H1 (cell line): ENCODE data around the gene LPAR3. TPM values are rescaled to one million over a fixed set of nuclear protein-coding genes. Genes with fewer than 3 reads are reported as not detected.

ENCODE experiments used
- CTCF ChIA-PET: fragments of 300-600 bp; sonication (Branson Sonifier 250); formaldehyde crosslinking; loops from one replicate; lab custom pipeline; 2021; ENCODE audit not compliant: partially characterized antibody; lab: Charles Lee
- POLR2A ChIA-PET: fragments of 300-600 bp; sonication (Branson Sonifier 250); formaldehyde crosslinking; loops from one replicate; lab custom pipeline; 2021; ENCODE audit warnings: inconsistent platforms; ENCODE audit not compliant: partially characterized antibody; lab: Charles Lee
- DNase-seq, 2 experiments: peaks; one replicate each; pipeline versions ENCODE4 v3.0.0 to v3.0.0-alpha.2; 2010 to 2022; ENCODE audit warnings: low spot score in 2 of 2, low read depth in 1 of 2, mixed read lengths in 1 of 2
- FAIRE-seq: peaks from 2 replicates; lab custom pipeline; 2011; peaks lifted over from hg19 to GRCh38; lab: Jason Lieb, UNC
- H2AFZ ChIP-seq: 2 replicates; pipeline ENCODE4 v1.8.1; 2012; ENCODE audit warnings: low read length, inconsistent platforms
- H2AK5ac ChIP-seq: 2 replicates; pipeline ENCODE4 v1.6.1; 2013; ENCODE audit warnings: low read depth, low read length
- H2BK120ac ChIP-seq: replicated peaks from 2 replicates; pipeline ENCODE3; 2013; ENCODE audit warnings: low read depth, low read length, inconsistent platforms
- H2BK12ac ChIP-seq: 2 replicates; pipeline ENCODE4 v1.6.1; 2013; ENCODE audit warnings: low read depth, low read length
- H2BK15ac ChIP-seq: 2 replicates; pipeline ENCODE4 v1.6.1; 2013; ENCODE audit warnings: low read length
- H2BK20ac ChIP-seq: 2 replicates; pipeline ENCODE4 v1.6.1; 2013; ENCODE audit warnings: low read length
- H2BK5ac ChIP-seq: 2 replicates; pipeline ENCODE4 v1.6.1; 2013; ENCODE audit warnings: low read depth, low read length
- H3K14ac ChIP-seq: 2 replicates; pipeline ENCODE4 v1.6.1; 2013; ENCODE audit warnings: inconsistent platforms; ENCODE audit not compliant: insufficient read length
- H3K18ac ChIP-seq: 2 replicates; pipeline ENCODE4 v1.6.1; 2013; ENCODE audit warnings: low read length; ENCODE audit errors: extremely low read depth
- H3K23ac ChIP-seq: 2 replicates; pipeline ENCODE4 v1.6.1; 2013; ENCODE audit warnings: inconsistent platforms; ENCODE audit not compliant: insufficient read length
- H3K23me2 ChIP-seq: 2 replicates; pipeline ENCODE4 v1.6.1; 2013; ENCODE audit warnings: low read depth, low read length
- H3K27ac ChIP-seq: 2 replicates; pipeline ENCODE4 v1.6.1; 2011; ENCODE audit warnings: low read depth, low read length, inconsistent platforms
- H3K27me3 ChIP-seq, 4 experiments: replicated peaks in 1 of 4; 1 replicate in 1 of 4; 2 replicates in 3 of 4; pipeline versions ENCODE4 v1.6.1 to v1.8.1; 2011 to 2013; ENCODE audit warnings: low read length in 3 of 4, mild to moderate bottlenecking in 3 of 4, inconsistent platforms in 2 of 4, mixed read lengths in 2 of 4, moderate library complexity in 1 of 4; ENCODE audit not compliant: control insufficient read depth in 3 of 4, insufficient read depth in 3 of 4; ENCODE audit errors: extremely low read depth in 1 of 4
- H3K36me3 ChIP-seq, 4 experiments: 2 replicates each; pipeline versions ENCODE4 v1.6.1 to v1.8.1; 2011 to 2013; ENCODE audit warnings: mild to moderate bottlenecking in 4 of 4, low read length in 3 of 4, moderate library complexity in 2 of 4, control low read depth in 1 of 4, inconsistent platforms in 1 of 4; ENCODE audit not compliant: insufficient read depth in 4 of 4, control insufficient read depth in 2 of 4
- H3K4ac ChIP-seq: replicated peaks from 2 replicates; pipeline ENCODE3; 2013; ENCODE audit warnings: low read length, low read depth, mixed read lengths, inconsistent platforms; ENCODE audit not compliant: insufficient read length
- H3K4me1 ChIP-seq, 4 experiments: replicated peaks in 1 of 4; 1 replicate in 1 of 4; 2 replicates in 3 of 4; pipeline versions ENCODE4 v1.6.1 to v1.8.1; 2011 to 2013; ENCODE audit warnings: low read length in 3 of 4, inconsistent platforms in 2 of 4, mixed read lengths in 1 of 4; ENCODE audit not compliant: insufficient read depth in 4 of 4, control insufficient read depth in 3 of 4
- H3K4me2 ChIP-seq, 2 experiments: 2 replicates each; pipeline versions ENCODE4 v1.6.1 to v1.8.1; 2011 to 2013; ENCODE audit warnings: low read depth in 2 of 2, low read length in 2 of 2, control low read depth in 1 of 2, inconsistent platforms in 1 of 2, mild to moderate bottlenecking in 1 of 2; ENCODE audit not compliant: insufficient read depth in 1 of 2
- H3K4me3 ChIP-seq, 4 experiments: fragments of 200-600, 300-600 bp in 1 of 4; sonication (generic), shearing (Covaris generic), sonication (Bioruptor Twin) in 1 of 4; 2 replicates each; pipeline versions ENCODE4 v1.5.1 to v1.8.1; 2011 to 2016; ENCODE audit warnings: low read length in 4 of 4, low read depth in 3 of 4, control low read depth in 2 of 4, inconsistent platforms in 2 of 4, mild to moderate bottlenecking in 2 of 4, mixed read lengths in 1 of 4, moderate library complexity in 1 of 4; ENCODE audit not compliant: insufficient read depth in 2 of 4; ENCODE audit errors: extremely low read depth in 1 of 4
- H3K56ac ChIP-seq: replicated peaks from 2 replicates; pipeline ENCODE3; 2013; ENCODE audit warnings: low read depth, mild to moderate bottlenecking, mixed read lengths, low read length, inconsistent platforms; ENCODE audit not compliant: insufficient read length
- H3K79me1 ChIP-seq: 2 replicates; pipeline ENCODE4 v1.6.1; 2013; ENCODE audit warnings: low read depth, low read length, control low read depth
- H3K79me2 ChIP-seq, 2 experiments: 2 replicates each; pipeline versions ENCODE4 v1.6.1 to v1.8.1; 2012 to 2013; ENCODE audit warnings: low read length in 2 of 2, mild to moderate bottlenecking in 2 of 2, inconsistent platforms in 1 of 2; ENCODE audit not compliant: insufficient read depth in 2 of 2, control insufficient read depth in 1 of 2
- H3K9ac ChIP-seq, 4 experiments: replicated peaks in 1 of 4; 1 replicate in 1 of 4; 2 replicates in 3 of 4; pipeline versions ENCODE4 v1.6.1 to v1.8.1; 2011 to 2013; ENCODE audit warnings: low read depth in 3 of 4, low read length in 3 of 4, control low read depth in 2 of 4, mild to moderate bottlenecking in 2 of 4, moderate library complexity in 2 of 4, inconsistent platforms in 1 of 4; ENCODE audit errors: extremely low read depth in 1 of 4
- H3K9me3 ChIP-seq, 2 experiments: 2 replicates each; pipeline versions ENCODE4 v1.6.1 to v1.8.1; 2012 to 2013; ENCODE audit warnings: mild to moderate bottlenecking in 2 of 2, moderate library complexity in 2 of 2, control low read depth in 1 of 2, inconsistent platforms in 1 of 2, low read depth in 1 of 2, low read length in 1 of 2, mixed read lengths in 1 of 2; ENCODE audit not compliant: insufficient read depth in 2 of 2
- H4K20me1 ChIP-seq, 2 experiments: replicated peaks in 1 of 2; 2 replicates each; pipeline versions ENCODE3 to v1.8.1; 2011 to 2013; ENCODE audit warnings: inconsistent platforms in 2 of 2, low read length in 2 of 2, mild to moderate bottlenecking in 1 of 2; ENCODE audit not compliant: insufficient read depth in 2 of 2, control insufficient read depth in 1 of 2
- H4K5ac ChIP-seq: 2 replicates; pipeline ENCODE4 v1.6.1; 2013; ENCODE audit warnings: low read length, low read depth, mixed read lengths, inconsistent platforms; ENCODE audit not compliant: insufficient read length
- H4K8ac ChIP-seq: 2 replicates; pipeline ENCODE4 v1.8.0; 2013; ENCODE audit warnings: mild to moderate bottlenecking, moderate library complexity, low read length, inconsistent platforms; ENCODE audit not compliant: insufficient read depth; ENCODE audit errors: extremely low read depth
- H4K91ac ChIP-seq: replicated peaks from 2 replicates; pipeline ENCODE3; 2013; ENCODE audit warnings: low read length, mixed read lengths, inconsistent platforms; ENCODE audit not compliant: insufficient read length
- ATF2 ChIP-seq: IDR thresholded peaks from 2 replicates; pipeline ENCODE4 v1.6.1; 2012; ENCODE audit warnings: low read length, inconsistent platforms
- EP300 ChIP-seq, 2 experiments: IDR thresholded peaks; 1 replicate in 1 of 2; 2 replicates in 1 of 2; pipeline ENCODE4 v1.6.1; 2011 to 2012; ENCODE audit warnings: low read depth in 2 of 2, low read length in 2 of 2, mild to moderate bottlenecking in 2 of 2, borderline replicate concordance in 1 of 2, inconsistent platforms in 1 of 2, moderate library complexity in 1 of 2
- HDAC2 ChIP-seq, 2 experiments: fragments of 300-600 bp in 1 of 2; sonication (generic) in 1 of 2; IDR thresholded peaks; 2 replicates each; pipeline ENCODE4 v1.6.1; 2011 to 2012; ENCODE audit warnings: low read depth in 2 of 2, low read length in 2 of 2, mild to moderate bottlenecking in 2 of 2, moderate library complexity in 2 of 2, borderline replicate concordance in 1 of 2, inconsistent platforms in 1 of 2
- JUN ChIP-seq: IDR thresholded peaks from 2 replicates; pipeline ENCODE4 v1.6.1; 2011; ENCODE audit warnings: low read depth, mild to moderate bottlenecking, improper control_type of control experiment, low read length
- MAX ChIP-seq: IDR thresholded peaks from 2 replicates; pipeline ENCODE4 v1.6.1; 2012; ENCODE audit warnings: inconsistent platforms
- SAP30 ChIP-seq: fragments of 300-600 bp; sonication (generic); IDR thresholded peaks from 2 replicates; pipeline ENCODE4 v1.7.1; 2012; ENCODE audit warnings: low read length, moderate library complexity, mild to moderate bottlenecking, inconsistent platforms; ENCODE audit not compliant: insufficient read depth, insufficient replicate concordance
- SP4 ChIP-seq: IDR thresholded peaks from 2 replicates; pipeline ENCODE4 v1.6.1; 2012; ENCODE audit warnings: low read length, inconsistent platforms
- TAF7 ChIP-seq: optimal IDR thresholded peaks from 2 replicates; pipeline ENCODE3; 2011; ENCODE audit warnings: low read depth, mild to moderate bottlenecking, inconsistent platforms, low read length, moderate library complexity, borderline replicate concordance
- WGBS, 2 experiments: shearing (Covaris generic) in 1 of 2; methylation state at CpG; one replicate each; pipeline versions ENCODE4 v1.1.6 to v1.1.7; 2013 to 2015; ENCODE audit warnings: low lambda C conversion rate in 2 of 2, mixed read lengths in 2 of 2, inconsistent platforms in 1 of 2, low coverage in 1 of 2, missing lambda C conversion rate in 1 of 2; ENCODE audit not compliant: insufficient replicate concordance in 2 of 2, insufficient coverage in 1 of 2, insufficient read length in 1 of 2; ENCODE audit errors: extremely low coverage in 1 of 2, missing lambda C conversion rate in 1 of 2; 5-methylcytosine and 5-hydroxymethylcytosine counted together
- polyA plus RNA-seq, 7 experiments: library from polyadenylated mRNA; depleted of rRNA in 3 of 7; stranded (reverse) in 5 of 7; unstranded in 2 of 7; fragments of >200 nt in 5 of 7; fragments of 200-250 nt in 2 of 7; gene quantifications; 1 replicate in 5 of 7; 2 replicates in 1 of 7; 4 replicates in 1 of 7; pipeline versions ENCODE4 v1.2.1 to v1.2.3, GENCODE V29; 2011 to 2013; ENCODE audit warnings: missing spikeins in 2 of 7, mixed read lengths in 2 of 7
- total RNA-seq: library from RNA; stranded (reverse); fragmentation: NEBNext Ultra II Directional; extraction: Animal tissue kit (Norgen Biotek cat#: 25700); gene quantifications from 2 replicates; pipeline ENCODE4 v1.2.1, GENCODE V29; 2021

The LPAR3 gene
- total and polyA plus RNA-seq, 2 of the 8 experiments (the other 6 are each of a cell fraction or from before 2014, with no cell fraction given) = 17.1 to 25.4 TPM

GRCh38 chr1:84853741-84854721 lies 39.0 kb downstream of the LPAR3 start:
- Histone ChIP-seq H3K36me3 (peaks cover 0 to 3% (median 0%) of the 10 kb centered on the region in 4 experiments; a peak in 2 of 8 replicates), H3K4ac (no peak overlapping the region), H3K27ac (no peak overlapping the region), H3K23me2 (no peaks in the 10 kb centered on the region), H3K4me1 (no peaks in the 10 kb centered on the region), H4K8ac (no peak overlapping the region), H3K79me2 (no peaks in the 10 kb centered on the region; a peak in 1 of 4 replicates), H4K5ac (no peak overlapping the region), H2BK5ac (no peak overlapping the region), H3K4me2 (no peak overlapping the region), H2AK5ac (no peak overlapping the region), H3K79me1 (no peaks in the 10 kb centered on the region; the same call in 1 of the 2 replicates), H3K9ac (no peak overlapping the region), H2BK12ac (no peak overlapping the region), H3K56ac (no peak overlapping the region), H3K18ac (no peak overlapping the region), H3K14ac (no peak overlapping the region), H3K9me3 (no peaks in the 10 kb centered on the region), H3K4me3 (no peak overlapping the region), H4K20me1 (peaks cover 0 to 2% of the 10 kb centered on the region in 2 experiments), H2BK15ac (no peak overlapping the region), H3K23ac (no peak overlapping the region), H2BK120ac (no peak overlapping the region), H2BK20ac (no peak overlapping the region), H2AFZ (no peak overlapping the region), H4K91ac (no peak overlapping the region), H3K27me3 (no peaks in the 10 kb centered on the region)
- DNase-seq (no peak), FAIRE-seq (no peak)
- ChIA-PET CTCF (interaction anchor here (0.6 to 1.4 kb wide), 4 partner anchors 10 to 466 kb away, joined by 3 to 6 read pairs (median 4); no protein-coding TSS in a partner anchor), POLR2A (interaction anchor here (0.6 kb wide), 1 partner anchor 38 kb away, joined by 3 read pairs; no protein-coding TSS in a partner anchor)
- WGBS, 2 experiments = 85% methylated on average over 2 of the region's 2 CpGs; no CpG with 5 or more reads in 1 of the 2 experiments
- TF ChIP-seq ATF2 (no peak), TAF7 (no peak), JUN (no peak), MAX (no peak), SP4 (no peak), EP300 (IDR thresholded peaks at IDR 0.05; ENCODE audit: borderline replicate concordance in 1 of 2, low read depth in 2 of 2, low read length in 2 of 2) (no peak), HDAC2 (IDR thresholded peaks at IDR 0.05; ENCODE audit: borderline replicate concordance in 1 of 2, low read depth in 2 of 2, low read length in 2 of 2) (no peak), SAP30 (no peak)
